RWPE2 (cell line): ENCODE measurements around the gene NLRC5.

Source experiments
- ATAC-seq: fragments of 200-7000 bp; cut with Tn5 transposase; 3 replicates; pipeline ENCODE4 v1.9.1; 2021; ENCODE audit warnings: low read depth
- DNase-seq: peaks from one replicate; pipeline ENCODE4 v3.0.0-alpha.2; 2020; ENCODE audit warnings: low spot score
- H3K27ac ChIP-seq: fragments of 450-650 bp; 2 replicates; pipeline ENCODE4 v1.5.1; 2017; ENCODE audit warnings: mild to moderate bottlenecking; ENCODE audit not compliant: poor library complexity, severe bottlenecking
- H3K27me3 ChIP-seq: fragments of 250-450 bp; sonication (Bioruptor Pico); 2 replicates; pipeline ENCODE4 v1.5.1; 2021; ENCODE audit warnings: mild to moderate bottlenecking, moderate library complexity; ENCODE audit not compliant: insufficient read depth, poor library complexity, severe bottlenecking
- H3K36me3 ChIP-seq: fragments of 250-450 bp; sonication (Bioruptor Pico); 2 replicates; pipeline ENCODE4 v1.5.1; 2020; ENCODE audit warnings: low read depth, mild to moderate bottlenecking, moderate library complexity
- H3K4me1 ChIP-seq: fragments of 250-450 bp; sonication (Bioruptor Pico); 2 replicates; pipeline ENCODE4 v1.5.1; 2021; ENCODE audit warnings: mild to moderate bottlenecking, moderate library complexity; ENCODE audit not compliant: insufficient read depth, poor library complexity, severe bottlenecking
- H3K4me3 ChIP-seq: fragments of 250-450 bp; sonication (Bioruptor Pico); 2 replicates; pipeline ENCODE4 v1.5.1; 2021; ENCODE audit warnings: mild to moderate bottlenecking, moderate library complexity; ENCODE audit not compliant: severe bottlenecking
- H3K9me3 ChIP-seq: fragments of 250-450 bp; sonication (Bioruptor Pico); 2 replicates; pipeline ENCODE4 v1.5.1; 2021; ENCODE audit warnings: mild to moderate bottlenecking, moderate library complexity; ENCODE audit not compliant: severe bottlenecking
- CTCF ChIP-seq: fragments of 450-650 bp; IDR thresholded peaks from one replicate; pipeline ENCODE4 v1.5.1; 2017; ENCODE audit warnings: mild to moderate bottlenecking, moderate library complexity; ENCODE audit not compliant: poor library complexity, severe bottlenecking

NLRC5 gene

GRCh38 chr16:56988948-56989945, at the start of gene NLRC5:
Gene NLRC5, plus strand, starts transcription at chr16:56989557. Its CDS starts 31,156 bp downstream, at chr16:57020713.
- TF ChIP-seq CTCF: no peak
- no peaks in the 10 kb centered on the region for H3K9me3 ChIP-seq
- H3K4me1 ChIP-seq: peaks cover 11% of the 10 kb centered on the region
- no peak within 1 kb of the TSS for H3K27ac ChIP-seq
- DNase-seq (peak; percentile 79), ATAC-seq (peak; percentile 83)
- no peaks in the 10 kb centered on the region for H3K36me3 ChIP-seq
- no peaks in the 10 kb centered on the region for H3K27me3 ChIP-seq
- peak within 1 kb of the TSS; percentile 56 for H3K4me3 ChIP-seq

GRCh38 chr16:56939801-56940200, 49.6 kb upstream of the NLRC5 start:
- H3K27me3 ChIP-seq: no peaks in the 10 kb centered on the region
- H3K36me3 ChIP-seq: peaks cover 100% of the 10 kb centered on the region
- H3K27ac ChIP-seq: no peak overlapping the region
- peaks cover 29% of the 10 kb centered on the region for H3K4me1 ChIP-seq
- ATAC-seq (no peak), DNase-seq (no peak)
- H3K9me3 ChIP-seq: no peaks in the 10 kb centered on the region
- TF ChIP-seq CTCF: no peak
- no peak overlapping the region for H3K4me3 ChIP-seq

GRCh38 chr16:56941092-56941491, 48.3 kb upstream of the NLRC5 start:
- Histone ChIP-seq H3K27me3 (no peaks in the 10 kb centered on the region), H3K36me3 (peaks cover 94% of the 10 kb centered on the region), H3K27ac (no peak overlapping the region), H3K4me3 (no peak overlapping the region), H3K4me1 (peaks cover 19% of the 10 kb centered on the region), H3K9me3 (no peaks in the 10 kb centered on the region)
- DNase-seq: no peak
- ATAC-seq: no peak
- TF ChIP-seq CTCF: no peak

GRCh38 chr16:56941856-56942331, 47.5 kb upstream of the NLRC5 start:
- Histone ChIP-seq H3K36me3 (peaks cover 86% of the 10 kb centered on the region), H3K9me3 (no peaks in the 10 kb centered on the region), H3K4me3 (no peak overlapping the region), H3K27me3 (no peaks in the 10 kb centered on the region), H3K4me1 (peaks cover 12% of the 10 kb centered on the region), H3K27ac (no peak overlapping the region)
- no peak for TF ChIP-seq CTCF
- DNase-seq (no peak), ATAC-seq (no peak)
